ENCODE results near the gene SNAP91.

DNA sequence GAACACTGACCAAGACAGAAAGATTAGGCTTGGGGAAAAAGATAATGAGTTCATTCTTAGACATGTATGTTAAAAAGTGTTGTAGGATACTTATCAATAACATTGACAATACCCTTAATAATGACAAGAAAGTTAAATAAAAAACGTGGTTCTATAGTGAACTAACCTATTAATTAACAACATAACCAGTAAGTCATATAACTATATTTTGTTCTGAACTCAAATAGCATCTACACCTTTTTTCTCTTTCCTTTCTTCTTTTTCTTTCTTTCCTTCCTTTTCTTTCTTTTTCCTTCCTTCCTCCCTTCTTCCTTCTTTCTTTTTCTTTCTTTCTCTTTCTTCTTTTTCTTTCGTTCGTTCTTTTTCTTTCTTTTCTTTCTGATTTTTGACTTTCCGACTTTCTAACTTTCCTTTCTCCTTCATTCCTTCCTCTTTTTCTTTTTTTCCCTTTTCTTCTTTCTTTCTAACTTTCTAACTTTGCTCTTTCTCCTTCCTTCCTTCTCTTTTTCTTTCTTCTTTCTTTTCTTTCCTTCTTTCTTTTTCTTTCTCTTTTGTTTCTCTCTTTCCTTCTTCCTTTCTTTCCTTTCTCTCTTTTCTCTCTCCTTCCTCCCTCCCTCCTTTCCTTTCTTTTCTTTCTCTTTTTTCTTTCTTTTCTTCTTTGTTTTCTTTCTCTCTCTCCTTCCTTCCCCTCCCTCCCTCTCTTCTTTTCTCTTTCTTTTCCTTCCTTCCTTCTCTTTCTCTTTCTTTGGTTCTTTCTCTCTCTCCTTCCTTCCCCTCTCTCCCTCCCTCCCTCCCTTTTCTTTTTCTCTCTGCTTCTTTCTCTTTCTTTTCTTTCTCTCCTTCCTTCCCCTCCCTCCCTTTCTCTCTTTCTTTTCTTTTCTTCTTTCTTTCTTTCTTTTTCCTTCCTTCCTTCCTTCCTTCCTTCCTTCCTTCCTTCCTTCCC is 172.0 kb downstream of the SNAP91 start:
- TF ChIP-seq CTCF (IDR thresholded peaks at IDR 0.05; ENCODE audit: low read length) = no peak
- TF ChIP-seq EZH2 (IDR thresholded peaks at IDR 0.05; ENCODE audit: borderline replicate concordance, low read length) = no peak

Data from OCI-LY1 (cell line).